ENCODE measurements around the gene TEDC1.

The TEDC1 gene

GRCh38 chr14:105547741-105548169 lies 56.7 kb downstream of the TEDC1 start (continued):
- TF ChIP-seq ZBTB11 (tag by site-specific recombination; conservative IDR thresholded peaks at IDR 0.05; ENCODE audit: low read depth) = no peak
- no peak for TF ChIP-seq HOXD13 (CRISPR knock-in tag; IDR thresholded peaks at IDR 0.05; ENCODE audit: borderline replicate concordance)
